CD8-positive, alpha-beta memory T cell (primary cell): ENCODE measurements around the gene TTN. TPM values are rescaled to one million over a fixed set of nuclear protein-coding genes. Genes with fewer than 3 reads are reported as not detected.

ENCODE experiments used
- CTCF ChIA-PET: fragments of 350-600 bp; sonication (Branson Sonifier 250); formaldehyde crosslinking; loops from one replicate; lab custom pipeline; 2021; ENCODE audit warnings: antibody characterized with exemption; lab: Charles Lee
- POLR2A ChIA-PET: fragments of 350-600 bp; sonication (Branson Sonifier 250); formaldehyde crosslinking; loops from one replicate; lab custom pipeline; 2021; ENCODE audit warnings: antibody characterized with exemption; lab: Charles Lee
- DNase-seq, 5 donors: peaks; one replicate each; pipeline versions ENCODE4 v3.0.0 to v3.0.0-alpha.2; 2020 to 2022; ENCODE audit warnings: mixed read lengths in 1 of 5
- H3K27ac ChIP-seq: one replicate; pipeline ENCODE4 v1.7.0; 2013; ENCODE audit warnings: low read depth, mild to moderate bottlenecking, low read length, moderate library complexity
- H3K27me3 ChIP-seq: 2 replicates; pipeline ENCODE4 v1.7.0; 2013; ENCODE audit warnings: low read length, mild to moderate bottlenecking; ENCODE audit not compliant: insufficient read depth, poor library complexity, severe bottlenecking
- H3K36me3 ChIP-seq: 2 replicates; pipeline ENCODE4 v1.7.0; 2013; ENCODE audit warnings: mild to moderate bottlenecking, low read length, moderate library complexity; ENCODE audit not compliant: insufficient read depth
- H3K4me1 ChIP-seq: 2 replicates; pipeline ENCODE4 v1.7.0; 2013; ENCODE audit warnings: mild to moderate bottlenecking, low read length, moderate library complexity; ENCODE audit not compliant: insufficient read depth
- H3K4me3 ChIP-seq: 2 replicates; pipeline ENCODE4 v1.7.0; 2013; ENCODE audit warnings: mild to moderate bottlenecking, low read length
- H3K9me3 ChIP-seq: 2 replicates; pipeline ENCODE4 v1.7.0; 2013; ENCODE audit warnings: mild to moderate bottlenecking, low read length
- H3K27ac Mint-ChIP-seq, 8 donors: one replicate each; pipeline ENCODE4 v1.8.0; 2020 to 2021; ENCODE audit warnings: mixed read lengths in 8 of 8, mild to moderate bottlenecking in 6 of 8, inconsistent platforms in 3 of 8, moderate library complexity in 3 of 8
- H3K27me3 Mint-ChIP-seq, 2 donors: one replicate each; pipeline ENCODE4 v1.8.0; 2020 to 2021; ENCODE audit warnings: mixed read lengths in 2 of 2, mild to moderate bottlenecking in 1 of 2, moderate library complexity in 1 of 2
- H3K36me3 Mint-ChIP-seq, 3 donors: one replicate each; pipeline ENCODE4 v1.8.0; 2020 to 2021; ENCODE audit warnings: mixed read lengths in 3 of 3, inconsistent platforms in 1 of 3, mild to moderate bottlenecking in 1 of 3
- H3K4me1 Mint-ChIP-seq, 3 donors: one replicate each; pipeline ENCODE4 v1.8.0; 2020 to 2021; ENCODE audit warnings: mixed read lengths in 3 of 3, inconsistent platforms in 1 of 3, mild to moderate bottlenecking in 1 of 3
- H3K4me3 Mint-ChIP-seq, 7 donors: one replicate each; pipeline ENCODE4 v1.8.0; 2020 to 2021; ENCODE audit warnings: mixed read lengths in 7 of 7, mild to moderate bottlenecking in 6 of 7, moderate library complexity in 4 of 7, inconsistent platforms in 2 of 7
- H3K9me3 Mint-ChIP-seq, 5 donors: one replicate each; pipeline ENCODE4 v1.8.0; 2020 to 2022; ENCODE audit warnings: mixed read lengths in 5 of 5, mild to moderate bottlenecking in 3 of 5, moderate library complexity in 2 of 5, inconsistent platforms in 1 of 5
- polyA plus RNA-seq: library from polyadenylated mRNA; unstranded; fragments of 300-500 nt; fragmentation: Illumina TruSeq; gene quantifications from one replicate; pipeline ENCODE4 v1.2.3, GENCODE V29; 2021
- total RNA-seq, 2 experiments: library from RNA; stranded (reverse); gene quantifications; one replicate each; pipeline ENCODE4 v1.2.3, GENCODE V29; 2021

TTN gene
- total and polyA plus RNA-seq, 3 experiments from 2014 or later: 0.80 to 2.0 (median 0.83) TPM

GRCh38 chr2:178592655-178593054 is 214.6 kb downstream of the TTN start:
- POLR2A ChIA-PET: no interaction called here
- no peaks in the 10 kb centered on the region for H3K27me3 ChIP-seq
- DNase-seq: no peak
- H3K27ac ChIP-seq: no peak overlapping the region
- H3K9me3 ChIP-seq: no peaks in the 10 kb centered on the region
- Mint-ChIP-seq H3K4me1 (no peaks in the 10 kb centered on the region), H3K9me3 (peaks cover 0 to 4% (median 0%) of the 10 kb centered on the region in 5 donors), H3K4me3 (no peak overlapping the region), H3K27ac (no peak overlapping the region), H3K27me3 (no peaks in the 10 kb centered on the region), H3K36me3 (peaks cover 34 to 82% (median 66%) of the 10 kb centered on the region in 3 donors)
- peaks cover 22% of the 10 kb centered on the region for H3K36me3 ChIP-seq
- H3K4me3 ChIP-seq: no peak overlapping the region
- H3K4me1 ChIP-seq: no peaks in the 10 kb centered on the region
- CTCF ChIA-PET: no interaction called here

- ChIA-PET POLR2A (no interaction called here), CTCF (no interaction called here)
- Histone ChIP-seq H3K27me3 (no peaks in the 10 kb centered on the region), H3K36me3 (peaks cover 16% of the 10 kb centered on the region), H3K9me3 (no peaks in the 10 kb centered on the region), H3K27ac (no peak overlapping the region), H3K4me1 (no peaks in the 10 kb centered on the region), H3K4me3 (no peak overlapping the region)
- no peak for DNase-seq
- Mint-ChIP-seq H3K9me3 (peaks cover 0 to 4% (median 0%) of the 10 kb centered on the region in 5 donors), H3K4me1 (no peaks in the 10 kb centered on the region), H3K36me3 (peaks cover 48 to 85% (median 66%) of the 10 kb centered on the region in 3 donors), H3K27ac (no peak overlapping the region), H3K4me3 (no peak overlapping the region), H3K27me3 (no peaks in the 10 kb centered on the region)
Measured at GRCh38 chr2:178589335-178589734, 217.9 kb downstream of the TTN start.

- no peak overlapping the region for H3K27ac ChIP-seq
- H3K36me3 Mint-ChIP-seq: peaks cover 51 to 66% (median 55%) of the 10 kb centered on the region in 3 donors
- H3K4me3 ChIP-seq: no peak overlapping the region
- no peak overlapping the region for H3K27ac Mint-ChIP-seq
- CTCF ChIA-PET: no interaction called here
- POLR2A ChIA-PET: no interaction called here
- H3K27me3 Mint-ChIP-seq: no peaks in the 10 kb centered on the region
- DNase-seq: no peak
- peaks cover 0 to 7% (median 0%) of the 10 kb centered on the region in 5 donors for H3K9me3 Mint-ChIP-seq
- H3K27me3 ChIP-seq: no peaks in the 10 kb centered on the region
- H3K4me1 ChIP-seq: no peaks in the 10 kb centered on the region
- no peaks in the 10 kb centered on the region for H3K4me1 Mint-ChIP-seq
- H3K4me3 Mint-ChIP-seq: no peak overlapping the region
- peaks cover 3% of the 10 kb centered on the region for H3K36me3 ChIP-seq
- no peaks in the 10 kb centered on the region for H3K9me3 ChIP-seq
Measured at GRCh38 chr2:178584666-178585065, 222.6 kb downstream of the TTN start.

GRCh38 chr2:178579006-178579405 is 228.2 kb downstream of the TTN start:
- Mint-ChIP-seq H3K27me3 (no peaks in the 10 kb centered on the region), H3K36me3 (peaks cover 47 to 76% (median 71%) of the 10 kb centered on the region in 3 donors), H3K9me3 (peaks cover 0 to 20% (median 0%) of the 10 kb centered on the region in 5 donors), H3K27ac (no peak overlapping the region), H3K4me3 (no peak overlapping the region), H3K4me1 (no peaks in the 10 kb centered on the region)
- no peak overlapping the region for H3K4me3 ChIP-seq
- no peak for DNase-seq
- ChIA-PET POLR2A (no interaction called here), CTCF (no interaction called here)
- no peaks in the 10 kb centered on the region for H3K27me3 ChIP-seq
- H3K4me1 ChIP-seq: no peaks in the 10 kb centered on the region
- no peaks in the 10 kb centered on the region for H3K9me3 ChIP-seq
- H3K27ac ChIP-seq: no peak overlapping the region
- peaks cover 27% of the 10 kb centered on the region for H3K36me3 ChIP-seq

GRCh38 chr2:178574789-178575188 is 232.4 kb downstream of the TTN start:
- H3K4me3 Mint-ChIP-seq: no peak overlapping the region

GRCh38 chr2:178568227-178568626 is 239.0 kb downstream of the TTN start:
- ChIA-PET POLR2A (no interaction called here), CTCF (no interaction called here)
- Mint-ChIP-seq H3K4me3 (no peak overlapping the region), H3K9me3 (peaks cover 12 to 35% (median 26%) of the 10 kb centered on the region in 5 donors), H3K27ac (no peak overlapping the region), H3K36me3 (peaks cover 34 to 95% (median 94%) of the 10 kb centered on the region in 3 donors), H3K4me1 (no peaks in the 10 kb centered on the region), H3K27me3 (no peaks in the 10 kb centered on the region)
- no peak overlapping the region for H3K4me3 ChIP-seq
- DNase-seq: no peak
- H3K27me3 ChIP-seq: no peaks in the 10 kb centered on the region
- H3K9me3 ChIP-seq: no peaks in the 10 kb centered on the region
- no peaks in the 10 kb centered on the region for H3K36me3 ChIP-seq
- H3K27ac ChIP-seq: no peak overlapping the region
- H3K4me1 ChIP-seq: no peaks in the 10 kb centered on the region

More at GRCh38 chr2:178574789-178575188, 232.4 kb downstream of the TTN start:
- CTCF ChIA-PET: no interaction called here
- Mint-ChIP-seq H3K4me1 (no peaks in the 10 kb centered on the region), H3K27me3 (no peaks in the 10 kb centered on the region), H3K27ac (peak overlapping the region in 1 of 8 donors; percentile 3), H3K36me3 (peaks cover 44 to 97% (median 92%) of the 10 kb centered on the region in 3 donors), H3K9me3 (peaks cover 0 to 28% (median 7%) of the 10 kb centered on the region in 5 donors)
- Histone ChIP-seq H3K4me1 (no peaks in the 10 kb centered on the region), H3K27me3 (no peaks in the 10 kb centered on the region), H3K4me3 (no peak overlapping the region), H3K27ac (no peak overlapping the region), H3K36me3 (peaks cover 25% of the 10 kb centered on the region), H3K9me3 (no peaks in the 10 kb centered on the region)
- no peak for DNase-seq
- POLR2A ChIA-PET: no interaction called here

GRCh38 chr2:178553047-178553446 is 254.2 kb downstream of the TTN start:
- ChIA-PET POLR2A (no interaction called here), CTCF (no interaction called here)
- Histone ChIP-seq H3K9me3 (no peaks in the 10 kb centered on the region), H3K4me1 (no peaks in the 10 kb centered on the region), H3K4me3 (no peak overlapping the region), H3K27ac (no peak overlapping the region), H3K36me3 (peaks cover 8% of the 10 kb centered on the region), H3K27me3 (no peaks in the 10 kb centered on the region)
- DNase-seq: no peak
- H3K4me1 Mint-ChIP-seq: no peaks in the 10 kb centered on the region
- no peaks in the 10 kb centered on the region for H3K9me3 Mint-ChIP-seq
- H3K36me3 Mint-ChIP-seq: peaks cover 36 to 65% (median 42%) of the 10 kb centered on the region in 3 donors
- H3K27me3 Mint-ChIP-seq: no peaks in the 10 kb centered on the region
- no peak overlapping the region for H3K4me3 Mint-ChIP-seq
- peak overlapping the region in 1 of 8 donors; percentile 14 for H3K27ac Mint-ChIP-seq

- Histone ChIP-seq H3K9me3 (no peaks in the 10 kb centered on the region), H3K4me1 (no peaks in the 10 kb centered on the region), H3K4me3 (no peak overlapping the region), H3K27me3 (no peaks in the 10 kb centered on the region), H3K27ac (no peak overlapping the region), H3K36me3 (peaks cover 8% of the 10 kb centered on the region)
- no peaks in the 10 kb centered on the region for H3K4me1 Mint-ChIP-seq
- CTCF ChIA-PET: no interaction called here
- no peaks in the 10 kb centered on the region for H3K9me3 Mint-ChIP-seq
- H3K36me3 Mint-ChIP-seq: peaks cover 41 to 81% (median 51%) of the 10 kb centered on the region in 3 donors
- no peak overlapping the region for H3K27ac Mint-ChIP-seq
- no peak for DNase-seq
- H3K27me3 Mint-ChIP-seq: no peaks in the 10 kb centered on the region
- H3K4me3 Mint-ChIP-seq: no peak overlapping the region
- POLR2A ChIA-PET: no interaction called here
Measured at GRCh38 chr2:178550352-178550751, 256.9 kb downstream of the TTN start.
